SK-N-DZ (cell line): ENCODE measurements around the gene LYPD8.

Experiments used
- DNase-seq: peaks from one replicate; pipeline ENCODE4 v3.0.0-alpha.2; 2015; ENCODE audit warnings: low spot score
- small RNA-seq, 2 experiments: library from RNA; depleted of rRNA; stranded (forward); fragments of <200 nt; gene quantifications; one replicate each; pipeline ENCODE3, GENCODE V24; 2014

LYPD8 gene

DNA sequence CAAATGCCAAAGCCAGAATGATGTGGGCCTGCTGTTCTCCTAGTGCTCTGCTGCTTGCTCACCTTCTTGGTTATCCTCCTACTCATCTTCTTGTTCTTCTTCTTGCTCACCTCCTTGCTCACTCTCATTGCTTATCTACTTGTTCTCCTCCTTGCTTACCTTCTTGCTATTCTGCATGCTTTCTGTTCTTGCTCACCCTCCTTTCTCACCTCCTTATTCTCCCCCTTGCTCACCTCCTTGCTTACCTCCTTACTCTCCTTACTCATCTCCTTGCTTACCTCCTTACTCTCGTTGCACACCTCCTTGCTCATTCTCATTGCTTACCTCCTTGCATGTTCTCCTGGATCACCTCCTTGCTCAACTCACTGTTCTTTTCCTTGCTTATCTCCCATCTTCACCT lies 52.8 kb downstream of the LYPD8 start, which contains the start of gene OR14I1:
Gene OR14I1, minus strand, starts transcription at position 53 of the 400 bp plus-strand sequence.
- no peak for DNase-seq

DNA sequence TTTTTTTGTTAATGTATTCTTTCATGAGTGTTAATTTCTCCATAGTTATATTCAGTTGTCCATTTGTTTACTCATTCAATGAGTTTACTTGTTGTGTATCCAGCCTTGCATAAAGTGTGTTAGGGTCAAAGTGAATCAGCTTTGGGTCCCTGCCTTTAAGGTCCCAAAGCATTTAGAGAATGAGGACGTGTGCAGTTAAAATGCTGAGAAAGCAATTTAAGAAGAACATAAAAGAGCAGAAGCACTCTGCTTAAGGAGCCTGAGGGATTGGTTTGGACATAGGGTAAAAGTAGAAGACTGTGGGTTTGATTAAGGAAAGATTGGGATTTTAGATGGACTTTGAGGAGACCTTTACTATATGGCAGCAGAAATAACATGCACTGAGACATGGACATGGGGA lies 56.5 kb downstream of the LYPD8 start:
- DNase-seq: no peak

DNA sequence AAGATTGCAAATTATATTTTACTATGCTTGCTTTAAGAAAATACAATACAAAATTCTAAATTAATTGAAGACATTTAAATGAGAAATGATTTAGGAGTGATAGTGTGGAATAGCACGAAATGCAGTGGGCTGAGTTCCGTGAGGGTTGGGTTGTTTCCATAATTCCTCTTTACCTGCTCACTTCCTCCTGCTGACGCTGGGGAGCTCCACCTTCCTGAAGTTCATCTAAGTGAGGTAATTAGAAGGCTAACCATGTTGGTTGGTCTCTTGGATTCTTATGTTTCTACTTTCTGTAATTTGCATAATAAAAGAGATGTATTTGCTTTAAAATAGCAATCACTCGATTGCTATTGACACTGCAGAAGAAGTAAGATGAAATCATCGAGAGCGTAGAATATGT lies 57.7 kb downstream of the LYPD8 start:
- no peak for DNase-seq

DNA sequence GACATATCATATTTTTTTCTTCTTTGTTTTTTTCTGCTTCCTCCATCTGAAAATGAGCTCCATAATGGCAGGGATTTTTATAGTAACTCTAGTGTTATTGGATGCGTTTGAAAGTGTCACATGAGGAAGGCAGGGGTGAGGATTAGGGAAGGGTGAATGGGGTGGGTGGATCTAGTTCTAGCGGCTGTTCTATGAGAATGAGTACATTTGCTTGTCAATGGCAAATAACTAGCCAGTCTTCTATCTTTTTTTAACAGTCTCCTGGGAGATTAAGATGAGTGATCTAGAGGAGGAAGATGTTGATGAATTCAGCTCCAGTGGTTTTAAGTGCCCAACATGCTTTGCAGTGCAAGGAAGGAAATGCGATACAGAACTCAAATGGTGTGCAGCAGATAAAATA lies 58.8 kb downstream of the LYPD8 start:
- no peak for DNase-seq

DNA sequence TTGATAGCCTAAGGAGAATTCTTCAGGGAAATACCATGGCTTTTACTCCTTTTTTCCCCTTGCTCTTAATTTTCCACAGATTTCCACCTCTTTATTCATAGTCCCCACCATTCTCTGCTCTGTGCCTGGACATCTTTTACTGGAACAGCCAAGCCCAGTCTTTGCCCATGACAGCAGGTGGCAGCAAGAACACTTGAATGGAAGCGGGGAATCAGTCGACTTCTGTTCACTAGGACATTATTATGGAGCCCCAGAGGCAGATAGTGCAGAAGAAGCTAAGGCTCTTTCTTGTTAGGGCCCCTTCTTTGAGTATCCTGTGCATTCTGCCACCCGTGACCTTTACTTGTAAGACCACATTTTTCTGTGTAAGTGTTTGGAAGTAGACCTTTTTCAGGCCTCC lies 59.3 kb downstream of the LYPD8 start:
- DNase-seq: no peak

DNA sequence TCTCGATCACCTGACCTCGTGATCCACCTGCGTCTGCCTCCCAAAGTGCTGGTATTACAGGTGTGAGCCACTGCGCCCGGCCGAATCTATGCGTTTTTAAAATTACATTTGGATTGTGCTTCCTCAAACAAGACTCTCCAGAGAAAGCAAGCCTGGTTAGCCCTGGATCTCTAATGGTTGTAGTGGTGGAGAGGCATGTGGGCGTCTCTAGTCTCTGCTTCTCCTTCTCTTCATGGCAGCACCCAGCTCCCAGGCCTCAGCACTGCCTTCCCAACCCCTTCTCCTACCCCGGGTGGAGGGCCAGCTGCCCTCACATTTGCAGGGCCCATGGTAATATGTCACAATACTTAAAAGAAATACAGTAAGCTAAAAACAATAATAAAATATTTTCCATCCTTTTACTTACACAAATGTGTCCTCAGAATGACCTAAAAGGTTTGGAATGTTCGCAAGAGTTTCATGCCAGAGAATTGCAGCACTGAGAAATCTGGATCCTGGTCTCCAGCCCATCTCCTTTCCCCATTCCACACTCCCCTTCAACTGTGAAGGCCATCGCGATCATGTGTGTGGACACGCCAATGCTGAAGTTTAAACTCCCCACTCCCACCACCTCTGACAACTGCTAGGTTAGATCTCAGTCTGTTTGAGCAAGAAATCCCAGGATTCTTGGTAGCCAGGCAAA lies 60.0 kb downstream of the LYPD8 start:
- DNase-seq: no peak

DNA sequence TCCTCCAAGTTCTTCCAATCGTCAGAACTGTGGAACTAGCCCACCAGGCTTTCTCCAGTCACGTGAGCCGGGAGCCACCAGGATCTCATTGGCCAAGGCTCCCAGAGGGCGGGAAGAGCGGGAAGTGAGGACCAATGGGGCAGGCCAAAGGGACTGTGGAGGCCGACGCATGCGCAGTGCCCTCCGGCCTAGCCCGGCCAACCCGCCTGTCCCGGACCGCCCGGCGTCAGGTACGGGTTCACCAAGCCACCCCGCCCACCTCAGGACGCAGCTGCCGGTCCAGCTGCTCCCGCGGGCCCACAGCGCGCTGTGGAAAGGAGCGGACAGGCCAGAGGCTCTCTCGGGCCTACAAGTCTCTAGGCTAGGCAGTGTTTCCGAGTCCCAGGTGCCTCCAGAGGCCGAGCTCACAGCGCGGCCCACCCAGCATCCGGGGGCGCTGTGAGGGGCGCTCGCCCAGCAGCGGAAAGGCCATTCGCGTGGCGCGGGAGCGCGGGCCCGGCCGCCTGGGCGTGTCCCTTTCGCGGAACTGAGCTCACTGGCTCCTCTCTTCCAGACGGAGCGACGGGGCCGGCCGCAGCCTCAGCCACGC lies 63.9 kb downstream of the LYPD8 start:
- DNase-seq: no peak

Small RNAs within 50 kb of the gene (small RNA-seq; reads per million reads assigned to genes)
- 0 reads per million in 2 experiments for gene AHCYP8
